OCI-LY7 (cell line): Measurements from ENCODE around the gene HMGB3. TPM values are rescaled to one million over a fixed set of nuclear protein-coding genes. Genes with fewer than 3 reads are reported as not detected.

Source experiments
- BruUV-seq: library from RNA; stranded (reverse); fragments of 400-500 nt; replicated peaks from 2 replicates; lab custom pipeline; 2021; lab: Mats Ljungman, UMichigan
- CTCF ChIA-PET: fragments of 300-600 bp; sonication (Branson Sonifier 250); formaldehyde crosslinking; loops from one replicate; lab custom pipeline; 2022; ENCODE audit warnings: antibody characterized with exemption; ENCODE audit not compliant: unreplicated experiment; lab: Charles Lee
- POLR2A ChIA-PET: fragments of 300-600 bp; sonication (Branson Sonifier 250); formaldehyde crosslinking; loops from one replicate; lab custom pipeline; 2022; ENCODE audit warnings: antibody characterized with exemption; lab: Charles Lee
- DNase-seq: peaks from one replicate; pipeline ENCODE4 v3.0.0-alpha.2; 2015; ENCODE audit warnings: low spot score
- H2AFZ ChIP-seq: fragments of 200-600 bp; sonication (generic), shearing (Covaris generic); 2 replicates; pipeline ENCODE4 v1.6.1; 2014; ENCODE audit warnings: mild to moderate bottlenecking, antibody characterized with exemption, low read length, moderate library complexity
- H3K27ac ChIP-seq: fragments of 200-600 bp; sonication (generic); 2 replicates; pipeline ENCODE4 v1.5.1; 2014; ENCODE audit warnings: mixed run types, low read depth, mild to moderate bottlenecking, moderate library complexity, low read length, inconsistent platforms; ENCODE audit not compliant: poor library complexity, severe bottlenecking
- H3K36me3 ChIP-seq: fragments of 200-600 bp; sonication (generic); 2 replicates; pipeline ENCODE4 v1.6.1; 2014; ENCODE audit warnings: mild to moderate bottlenecking, antibody characterized with exemption, low read length, moderate library complexity, mixed read lengths; ENCODE audit not compliant: insufficient read depth
- H3K4me1 ChIP-seq: fragments of 200-600 bp; sonication (generic); 2 replicates; pipeline ENCODE4 v1.5.1; 2014; ENCODE audit warnings: mild to moderate bottlenecking, low read length; ENCODE audit not compliant: insufficient read depth, poor library complexity, severe bottlenecking
- H3K4me2 ChIP-seq: fragments of 200-600 bp; sonication (generic); 2 replicates; pipeline ENCODE4 v1.6.1; 2014; ENCODE audit warnings: mild to moderate bottlenecking, low read length
- H3K4me3 ChIP-seq: fragments of 200-600 bp; sonication (generic); 2 replicates; pipeline ENCODE4 v1.5.1; 2014; ENCODE audit warnings: mild to moderate bottlenecking, low read depth, low read length; ENCODE audit not compliant: poor library complexity, severe bottlenecking
- H3K79me2 ChIP-seq: fragments of 200-600 bp; sonication (generic); 2 replicates; pipeline ENCODE4 v1.6.1; 2016; ENCODE audit warnings: low read depth, mild to moderate bottlenecking, low read length, moderate library complexity, mixed read lengths; ENCODE audit not compliant: insufficient read depth
- H3K9me2 ChIP-seq: fragments of 200-600 bp; sonication (generic); 2 replicates; pipeline ENCODE4 v1.6.1; 2016; ENCODE audit warnings: mild to moderate bottlenecking, low read length, mixed read lengths; ENCODE audit not compliant: insufficient read depth
- H3K9me3 ChIP-seq: fragments of 200-600 bp; sonication (generic); 2 replicates; pipeline ENCODE4 v1.6.1; 2014; ENCODE audit warnings: mild to moderate bottlenecking, mixed run types, low read length, mixed read lengths
- H4K20me1 ChIP-seq: fragments of 200-600 bp; sonication (generic); 2 replicates; pipeline ENCODE4 v1.6.1; 2014; ENCODE audit warnings: mild to moderate bottlenecking, antibody characterized with exemption, low read length, moderate library complexity, mixed read lengths; ENCODE audit not compliant: insufficient read depth
- EZH2phosphoT487 ChIP-seq: fragments of 200-600 bp; sonication (generic); IDR thresholded peaks from 2 replicates; pipeline ENCODE4 v1.6.1; 2018; ENCODE audit warnings: low read depth, borderline replicate concordance, mild to moderate bottlenecking, mixed run types, antibody characterized with exemption, low read length, moderate library complexity, mixed read lengths
- intact Hi-C: fragments of 100-400 bp; cut with micrococcal nuclease; formaldehyde crosslinking; loops from one replicate; pipeline ENCODE4 v1.10.0; 2022; ENCODE audit not compliant: unreplicated experiment
- total RNA-seq, 2 experiments: library from RNA; depleted of rRNA in 1 of 2; stranded (reverse); fragments of >200 nt in 1 of 2; shearing (Covaris generic) in 1 of 2; gene quantifications; 2 replicates each; pipeline ENCODE4 v1.2.3, GENCODE V29; 2014 to 2022
- TF ChIP-seq, protein P1 (sequence below): fragments of 200-600 bp; sonication (generic); conservative IDR thresholded peaks from 2 replicates; pipeline ENCODE4 v1.5.1; 2014; ENCODE audit warnings: mild to moderate bottlenecking, antibody characterized with exemption, low read length, moderate library complexity, mixed read lengths

HMGB3 gene
- total RNA-seq, 2 experiments from 2014 or later, result 28.3 to 94.3 TPM

DNA sequence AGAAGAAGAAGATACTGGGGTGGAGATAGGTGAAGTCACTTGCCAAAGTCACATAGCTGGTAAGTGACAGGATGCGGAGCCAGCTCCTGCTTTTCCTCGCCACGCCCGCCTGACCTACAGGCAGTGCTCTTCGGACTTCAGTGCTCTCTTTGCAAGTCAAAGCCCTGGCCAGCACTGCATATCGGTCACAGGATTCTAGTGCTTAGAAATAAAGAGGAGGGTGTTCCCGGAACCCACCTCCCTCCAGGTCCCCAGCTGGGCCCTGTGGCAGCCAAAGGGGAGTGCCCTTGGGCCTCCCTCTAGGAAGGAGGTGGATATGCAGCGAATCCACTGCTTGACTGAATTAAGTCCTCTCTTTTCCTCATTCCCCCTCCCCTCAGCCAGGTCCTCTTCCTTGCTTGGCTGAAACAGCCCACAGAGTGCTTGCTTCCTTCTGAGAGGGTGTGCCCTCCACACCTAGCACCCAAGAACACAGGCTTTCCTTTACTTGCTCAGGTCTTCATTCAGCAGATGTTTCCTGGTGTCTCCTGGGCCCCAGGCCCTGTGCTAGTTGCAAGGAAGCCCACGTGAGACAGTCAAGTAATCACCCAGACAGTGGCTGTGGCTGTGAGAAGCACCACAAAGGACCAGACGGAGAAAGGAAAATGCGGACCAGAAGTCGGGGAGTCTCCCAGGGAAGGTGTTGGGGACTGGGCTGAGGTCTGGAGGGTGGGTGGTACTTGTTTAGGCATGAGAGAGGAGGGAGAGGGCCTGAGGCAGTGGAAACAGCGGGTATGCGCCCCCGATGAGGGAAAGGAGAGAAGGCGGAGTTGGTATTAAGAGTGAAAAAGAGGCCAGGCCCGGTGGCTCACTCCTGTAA is 14.0 kb upstream of the HMGB3 start:
- no TSS peak for BruUV-seq
- ChIA-PET CTCF (no interaction called here), POLR2A (no interaction called here)
- TF ChIP-seq, protein P1, sequence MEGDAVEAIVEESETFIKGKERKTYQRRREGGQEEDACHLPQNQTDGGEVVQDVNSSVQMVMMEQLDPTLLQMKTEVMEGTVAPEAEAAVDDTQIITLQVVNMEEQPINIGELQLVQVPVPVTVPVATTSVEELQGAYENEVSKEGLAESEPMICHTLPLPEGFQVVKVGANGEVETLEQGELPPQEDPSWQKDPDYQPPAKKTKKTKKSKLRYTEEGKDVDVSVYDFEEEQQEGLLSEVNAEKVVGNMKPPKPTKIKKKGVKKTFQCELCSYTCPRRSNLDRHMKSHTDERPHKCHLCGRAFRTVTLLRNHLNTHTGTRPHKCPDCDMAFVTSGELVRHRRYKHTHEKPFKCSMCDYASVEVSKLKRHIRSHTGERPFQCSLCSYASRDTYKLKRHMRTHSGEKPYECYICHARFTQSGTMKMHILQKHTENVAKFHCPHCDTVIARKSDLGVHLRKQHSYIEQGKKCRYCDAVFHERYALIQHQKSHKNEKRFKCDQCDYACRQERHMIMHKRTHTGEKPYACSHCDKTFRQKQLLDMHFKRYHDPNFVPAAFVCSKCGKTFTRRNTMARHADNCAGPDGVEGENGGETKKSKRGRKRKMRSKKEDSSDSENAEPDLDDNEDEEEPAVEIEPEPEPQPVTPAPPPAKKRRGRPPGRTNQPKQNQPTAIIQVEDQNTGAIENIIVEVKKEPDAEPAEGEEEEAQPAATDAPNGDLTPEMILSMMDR, result no peak
- no peak for TF ChIP-seq EZH2phosphoT487
- Histone ChIP-seq H2AFZ (no peak overlapping the region), H4K20me1 (no peaks in the 10 kb centered on the region), H3K36me3 (no peaks in the 10 kb centered on the region), H3K79me2 (no peaks in the 10 kb centered on the region), H3K9me3 (no peaks in the 10 kb centered on the region), H3K27ac (no peak overlapping the region), H3K4me2 (no peak overlapping the region), H3K4me1 (no peaks in the 10 kb centered on the region), H3K9me2 (no peaks in the 10 kb centered on the region), H3K4me3 (no peak overlapping the region)
- DNase-seq, result no peak
- intact Hi-C loops, result no loop called here

DNA sequence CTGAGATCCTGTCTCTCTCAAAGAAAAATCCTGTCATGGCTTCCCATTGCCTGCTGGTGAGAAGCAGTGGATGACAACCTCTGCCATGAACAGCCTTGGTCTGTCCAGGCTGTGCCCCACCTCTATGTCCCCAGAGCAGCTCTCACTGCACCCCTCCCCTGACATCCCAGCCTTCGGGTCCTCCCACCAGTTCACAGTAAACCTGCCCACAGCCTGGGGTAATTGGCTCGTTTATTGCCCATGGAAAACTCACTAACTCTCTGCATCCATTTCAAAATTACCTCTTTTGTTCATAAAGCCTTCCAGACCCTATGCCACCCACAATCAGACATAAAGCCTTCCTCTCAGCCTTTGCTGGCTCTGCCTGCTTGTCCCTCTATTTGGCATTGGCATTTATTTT is 10.7 kb upstream of the HMGB3 start:
- BruUV-seq, result no TSS peak
- H3K9me3 ChIP-seq, result no peaks in the 10 kb centered on the region
- CTCF ChIA-PET, result no interaction called here
- no peak overlapping the region for H3K4me2 ChIP-seq
- no peak for DNase-seq
- POLR2A ChIA-PET, result no interaction called here
- H3K4me1 ChIP-seq, result no peaks in the 10 kb centered on the region
- H3K9me2 ChIP-seq, result no peaks in the 10 kb centered on the region
- intact Hi-C loops, result no loop called here
- no peak overlapping the region for H2AFZ ChIP-seq
- H3K36me3 ChIP-seq, result no peaks in the 10 kb centered on the region
- H3K4me3 ChIP-seq, result no peak overlapping the region
- H4K20me1 ChIP-seq, result no peaks in the 10 kb centered on the region
- H3K27ac ChIP-seq, result no peak overlapping the region
- H3K79me2 ChIP-seq, result no peaks in the 10 kb centered on the region
- TF ChIP-seq EZH2phosphoT487, result no peak
- TF ChIP-seq, protein P1, result no peak

GRCh38 chrX:150975655-150976390 is 7.3 kb upstream of the HMGB3 start:
- Histone ChIP-seq H3K4me2 (no peak overlapping the region), H3K27ac (no peak overlapping the region), H3K9me2 (no peaks in the 10 kb centered on the region), H3K36me3 (no peaks in the 10 kb centered on the region), H3K4me1 (no peaks in the 10 kb centered on the region), H3K9me3 (no peaks in the 10 kb centered on the region), H2AFZ (no peak overlapping the region), H4K20me1 (no peaks in the 10 kb centered on the region), H3K79me2 (no peaks in the 10 kb centered on the region), H3K4me3 (no peak overlapping the region)
- ChIA-PET POLR2A (interaction anchor here (0.6 kb wide), 1 partner anchor 1700 kb away, joined by 3 read pairs; no protein-coding TSS in a partner anchor), CTCF (no interaction called here)
- intact Hi-C loops, result no loop called here
- no TSS peak for BruUV-seq
- TF ChIP-seq, protein P1, result no peak
- no peak for TF ChIP-seq EZH2phosphoT487
- DNase-seq, result no peak
